Keratinocyte (primary cell): ENCODE measurements around the gene DOP1A. TPM values are rescaled to one million over a fixed set of nuclear protein-coding genes. Genes with fewer than 3 reads are reported as not detected.

Source experiments
- DNase-seq: peaks from one replicate; pipeline ENCODE4 v3.0.0-alpha.2; 2011; ENCODE audit warnings: low read depth, missing footprints, low spot score
- FAIRE-seq: peaks from 2 replicates; lab custom pipeline; 2011; peaks lifted over from hg19 to GRCh38; lab: Jason Lieb, UNC
- H2AFZ ChIP-seq: 2 replicates; pipeline ENCODE4 v1.6.0; 2012; ENCODE audit warnings: low read length, control low read depth, inconsistent platforms; ENCODE audit not compliant: control insufficient read depth
- H3K27ac ChIP-seq: 2 replicates; pipeline ENCODE4 v1.5.1; 2011; ENCODE audit warnings: low read length; ENCODE audit not compliant: control insufficient read depth, insufficient read depth
- H3K27me3 ChIP-seq: 3 replicates; pipeline ENCODE4 v1.6.0; 2011; ENCODE audit warnings: low read length; ENCODE audit not compliant: control insufficient read depth, insufficient read depth; ENCODE audit errors: extremely low read depth
- H3K36me3 ChIP-seq, 2 experiments: 2 replicates in 1 of 2; 3 replicates in 1 of 2; pipeline ENCODE4 v1.5.1; 2011; ENCODE audit warnings: low read length in 2 of 2, mild to moderate bottlenecking in 1 of 2; ENCODE audit not compliant: control insufficient read depth in 2 of 2, insufficient read depth in 2 of 2; ENCODE audit errors: extremely low read depth in 1 of 2
- H3K4me1 ChIP-seq: 3 replicates; pipeline ENCODE4 v1.5.1; 2011; ENCODE audit warnings: low read length; ENCODE audit not compliant: control insufficient read depth, insufficient read depth; ENCODE audit errors: extremely low read depth
- H3K4me2 ChIP-seq: 3 replicates; pipeline ENCODE4 v1.6.0; 2011; ENCODE audit warnings: low read depth, low read length; ENCODE audit not compliant: control insufficient read depth, insufficient read depth; ENCODE audit errors: extremely low read depth
- H3K4me3 ChIP-seq, 3 experiments: fragments of 200-600 bp in 1 of 3; sonication (generic) in 1 of 3; 2 replicates in 2 of 3; 3 replicates in 1 of 3; pipeline ENCODE4 v1.5.1; 2011 to 2016; ENCODE audit warnings: low read length in 3 of 3, mild to moderate bottlenecking in 3 of 3, control low read depth in 2 of 3, inconsistent platforms in 1 of 3, low read depth in 1 of 3, mixed read lengths in 1 of 3, mixed run types in 1 of 3, moderate library complexity in 1 of 3; ENCODE audit not compliant: control insufficient read depth in 2 of 3, insufficient read depth in 2 of 3; ENCODE audit errors: extremely low read depth in 1 of 3
- H3K79me2 ChIP-seq: 2 replicates; pipeline ENCODE4 v1.6.0; 2012; ENCODE audit warnings: low read length; ENCODE audit not compliant: control insufficient read depth, insufficient read depth
- H3K9ac ChIP-seq: 3 replicates; pipeline ENCODE4 v1.6.0; 2011; ENCODE audit warnings: low read length; ENCODE audit not compliant: control insufficient read depth, insufficient read depth; ENCODE audit errors: extremely low read depth
- H3K9me1 ChIP-seq: 3 replicates; pipeline ENCODE4 v1.6.0; 2011; ENCODE audit warnings: low read length; ENCODE audit not compliant: control insufficient read depth, insufficient read depth; ENCODE audit errors: extremely low read depth
- H3K9me3 ChIP-seq: 2 replicates; pipeline ENCODE4 v1.5.1; 2012; ENCODE audit warnings: low read depth, low read length; ENCODE audit not compliant: control insufficient read depth
- H4K20me1 ChIP-seq: 3 replicates; pipeline ENCODE4 v1.6.0; 2011; ENCODE audit warnings: low read length; ENCODE audit not compliant: control insufficient read depth, insufficient read depth; ENCODE audit errors: extremely low read depth
- CTCF ChIP-seq, 3 experiments: IDR thresholded peaks in 1 of 3; conservative IDR thresholded peaks in 1 of 3; optimal IDR thresholded peaks in 1 of 3; 2 replicates in 2 of 3; 3 replicates in 1 of 3; pipeline versions ENCODE3 to v1.5.1; 2011; ENCODE audit warnings: low read length in 3 of 3, mild to moderate bottlenecking in 3 of 3, moderate library complexity in 2 of 3, control low read depth in 1 of 3, inconsistent platforms in 1 of 3; ENCODE audit not compliant: insufficient read depth in 2 of 3; ENCODE audit errors: extremely low read depth in 1 of 3
- EZH2 ChIP-seq: IDR thresholded peaks from one replicate; pipeline ENCODE4 v1.6.1; 2012; ENCODE audit warnings: inconsistent platforms, mild to moderate bottlenecking, low read length, moderate library complexity
- dilution Hi-C: fragments of 300-500 bp; cut with MboI; formaldehyde crosslinking; loops from one replicate; pipeline ENCODE4 v1.7.0; 2020; ENCODE audit warnings: low sequenced_read_pairs; ENCODE audit not compliant: extremely low pct_ligation_motif_present
- polyA plus RNA-seq, 5 experiments: library from polyadenylated mRNA; depleted of rRNA in 3 of 5; stranded (reverse) in 3 of 5; stranded (forward) in 1 of 5; unstranded in 1 of 5; fragments of >200 nt; gene quantifications; 1 replicate in 1 of 5; 2 replicates in 3 of 5; 3 replicates in 1 of 5; pipeline versions ENCODE4 v1.2.1 to v1.2.3, GENCODE V29; 2011 to 2012; ENCODE audit warnings: missing spikeins in 2 of 5, low read depth in 1 of 5, low replicate concordance in 1 of 5

Gene DOP1A
- polyA plus RNA-seq, 1 donor (not counting 4 experiments of a cell fraction or from before 2014, with no cell fraction given), result 14.1 TPM

GRCh38 chr6:83193747-83194566 lies 126.5 kb downstream of the DOP1A start:
- peak overlapping the region; percentile 73 for H3K4me2 ChIP-seq
- peak overlapping the region; percentile 98 for H2AFZ ChIP-seq
- peaks cover 0 to 22% of the 10 kb centered on the region in 2 experiments for H3K36me3 ChIP-seq
- H3K4me1 ChIP-seq, result peaks cover 13% of the 10 kb centered on the region
- DNase-seq (no peak), FAIRE-seq (no peak)
- no peaks in the 10 kb centered on the region for H3K9me1 ChIP-seq
- TF ChIP-seq EZH2 (no peak), CTCF (optimal IDR thresholded peaks at IDR 0.05 in 1 of 3, IDR thresholded peaks at IDR 0.05 in 1 of 3, conservative IDR thresholded peaks at IDR 0.05 in 1 of 3; ENCODE audit: extremely low read depth in 1 of 3, insufficient read depth in 2 of 3, low read length in 3 of 3) (no peak)
- H3K27ac ChIP-seq, result peak overlapping the region; percentile 29
- no peaks in the 10 kb centered on the region for H3K9me3 ChIP-seq
- H3K4me3 ChIP-seq, result peak overlapping the region; percentile 89 to 90 (median 89)
- dilution Hi-C loops, result no loop called here
- no peaks in the 10 kb centered on the region for H4K20me1 ChIP-seq
- H3K27me3 ChIP-seq, result no peaks in the 10 kb centered on the region
- peaks cover 26% of the 10 kb centered on the region for H3K79me2 ChIP-seq
- H3K9ac ChIP-seq, result peak overlapping the region; percentile 93

- Histone ChIP-seq H3K27me3 (no peaks in the 10 kb centered on the region), H3K36me3 (peaks cover 0 to 7% of the 10 kb centered on the region in 2 experiments), H3K9me1 (no peaks in the 10 kb centered on the region), H3K9ac (no peak overlapping the region), H3K79me2 (no peaks in the 10 kb centered on the region), H2AFZ (no peak overlapping the region), H3K4me1 (peaks cover 16% of the 10 kb centered on the region), H3K27ac (no peak overlapping the region), H3K4me3 (no peak overlapping the region), H3K4me2 (no peak overlapping the region), H3K9me3 (no peaks in the 10 kb centered on the region), H4K20me1 (no peaks in the 10 kb centered on the region)
- FAIRE-seq, result no peak
- no peak for TF ChIP-seq EZH2
- no peak for TF ChIP-seq CTCF (optimal IDR thresholded peaks at IDR 0.05 in 1 of 3, IDR thresholded peaks at IDR 0.05 in 1 of 3, conservative IDR thresholded peaks at IDR 0.05 in 1 of 3; ENCODE audit: extremely low read depth in 1 of 3, insufficient read depth in 2 of 3, low read length in 3 of 3)
- DNase-seq, result no peak
- dilution Hi-C loops, result no loop called here
Observed at GRCh38 chr6:83198486-83199172, 131.2 kb downstream of the DOP1A start.
